K562 (cell line): Measurements from ENCODE around the gene HJV. TPM values are rescaled to one million over a fixed set of nuclear protein-coding genes. Genes with fewer than 3 reads are reported as not detected.

Experiments used
- CREB1 ChIP-seq, 2 experiments: sonication (generic) in 1 of 2; formaldehyde crosslinking in 1 of 2; IDR thresholded peaks; 2 replicates each; pipeline versions ENCODE4 v1.6.1 to v1.8.0; 2012 to 2022; ENCODE audit warnings: inconsistent platforms in 1 of 2, mild to moderate bottlenecking in 1 of 2, missing genetic modification reagents in 1 of 2, moderate library complexity in 1 of 2
- CTBP1 ChIP-seq: fragments of 450-650 bp; IDR thresholded peaks from 2 replicates; pipeline ENCODE4 v1.6.1; 2016; ENCODE audit warnings: borderline replicate concordance
- HOMEZ ChIP-seq: fragments of 250-450 bp; sonication (Bioruptor Pico); IDR thresholded peaks from 2 replicates; pipeline ENCODE4 v1.4.0; 2020; ENCODE audit warnings: mild to moderate bottlenecking, moderate library complexity
- MBD2 ChIP-seq: sonication (generic); IDR thresholded peaks from 2 replicates; pipeline ENCODE4 v1.6.1; 2016; ENCODE audit warnings: low read depth, borderline replicate concordance
- PRMT5 ChIP-seq: sonication (generic); formaldehyde crosslinking; IDR thresholded peaks from 2 replicates; pipeline ENCODE4 v1.5.0; 2020; ENCODE audit warnings: missing genetic modification reagents
- RAD21 ChIP-seq, 2 experiments: fragments of 250-450 bp in 1 of 2; fragments of 450-650 bp in 1 of 2; sonication (Bioruptor Pico) in 1 of 2; formaldehyde crosslinking in 1 of 2; IDR thresholded peaks in 1 of 2; conservative IDR thresholded peaks in 1 of 2; 2 replicates each; pipeline versions ENCODE4 v1.4.0 to v1.8.0; 2020 to 2022; ENCODE audit warnings: mild to moderate bottlenecking in 2 of 2, moderate library complexity in 1 of 2
- SPI1 ChIP-seq: IDR thresholded peaks from 2 replicates; pipeline ENCODE4 v1.6.1; 2011; ENCODE audit warnings: low read depth, low read length, control low read depth, borderline replicate concordance
- YBX1 ChIP-seq: fragments of 450-650 bp; IDR thresholded peaks from 2 replicates; pipeline ENCODE4 v1.7.1; 2016; ENCODE audit warnings: mild to moderate bottlenecking
- ZBTB40 ChIP-seq, 2 experiments: fragments of 450-650 bp in 1 of 2; sonication (generic) in 1 of 2; formaldehyde crosslinking in 1 of 2; IDR thresholded peaks; 2 replicates each; pipeline versions ENCODE4 v1.7.1 to v1.9.0; 2016 to 2022; ENCODE audit warnings: inconsistent platforms in 1 of 2, mild to moderate bottlenecking in 1 of 2, missing genetic modification reagents in 1 of 2
- ZC3H11A ChIP-seq: IDR thresholded peaks from 2 replicates; pipeline ENCODE4 v1.6.1; 2012; ENCODE audit warnings: low read depth, low read length, improper control_type of control experiment
- polyA plus RNA-seq, 8 experiments: library from polyadenylated mRNA; depleted of rRNA in 4 of 8; stranded (reverse) in 5 of 8; unstranded in 3 of 8; fragments of >200 nt; fragmentation: Nextera tagmentation in 2 of 8; fragmentation: Illumina TruSeq in 1 of 8; extraction: Ambion mirVana in 2 of 8; extraction: Trizol in 1 of 8; gene quantifications; 2 replicates each; pipeline versions ENCODE4 v1.2.1 to v1.2.3, GENCODE V29; 2011 to 2014; ENCODE audit warnings: inconsistent platforms in 1 of 8, missing spikeins in 1 of 8
- total RNA-seq, 7 experiments: library from RNA; depleted of rRNA in 6 of 7; stranded (reverse); fragments of >200 nt in 6 of 7; fragmentation: Illumina TruSeq in 2 of 7; extraction: Trizol in 2 of 7; gene quantifications; 2 replicates each; pipeline versions ENCODE4 v1.2.1 to v1.2.3, GENCODE V29; 2011 to 2021; ENCODE audit warnings: low replicate concordance in 1 of 7
- TF ChIP-seq, protein P1 (sequence below), 3 experiments: IDR thresholded peaks in 2 of 3; conservative IDR thresholded peaks in 1 of 3; 2 replicates each; pipeline ENCODE4 v1.5.1; 2011 to 2012; ENCODE audit warnings: low read length in 3 of 3, mild to moderate bottlenecking in 3 of 3, control low read depth in 2 of 3, improper control_type of control experiment in 1 of 3, inconsistent platforms in 1 of 3, low read depth in 1 of 3, mixed read lengths in 1 of 3, moderate library complexity in 1 of 3; ENCODE audit not compliant: insufficient read depth in 2 of 3

The HJV gene
- total and polyA plus RNA-seq, 9 of the 15 experiments (the other 6 are each of a cell fraction or from before 2014, with no cell fraction given), result 1.0 to 6.6 (median 2.4) TPM

DNA sequence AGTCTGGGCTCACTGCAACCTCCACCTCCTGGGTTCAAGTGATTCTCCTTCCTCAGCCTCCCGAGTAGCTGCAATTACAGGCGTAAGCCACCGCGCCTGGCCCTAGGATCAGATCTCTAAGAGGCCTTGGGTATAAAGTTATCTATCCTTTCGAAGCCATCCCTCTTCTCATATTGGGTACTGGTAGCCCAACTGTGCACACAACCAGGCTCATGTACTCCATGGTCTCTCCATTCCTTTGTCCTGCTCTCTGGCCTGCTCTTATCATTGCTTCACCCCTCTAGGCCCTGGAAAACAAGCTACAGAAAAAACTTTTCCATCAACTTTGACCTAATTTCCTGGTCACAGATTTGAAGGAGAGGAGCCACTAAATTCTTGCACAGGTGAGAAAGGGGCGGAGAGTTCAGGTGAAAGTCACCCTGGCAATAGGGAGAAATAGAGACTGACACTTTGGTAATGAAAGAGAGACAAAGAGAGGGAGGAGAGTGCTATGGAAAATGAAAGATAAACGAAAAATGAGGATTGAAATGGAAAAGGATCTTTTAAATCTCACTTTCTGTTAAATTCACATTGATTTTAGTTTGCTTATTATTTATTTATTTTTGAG, 31.2 kb downstream of the HJV start (continued):
- no peak for TF ChIP-seq HOMEZ
- TF ChIP-seq CTBP1, result 0 out of 2 replicates have a peak, but pooled peaks have one; percentile 11
- TF ChIP-seq ZC3H11A, result no peak
- TF ChIP-seq RAD21 (CRISPR knock-in tag; conservative IDR thresholded peaks at IDR 0.05 in 1 of 2, IDR thresholded peaks at IDR 0.05 in 1 of 2), result no peak
- no peak for TF ChIP-seq SPI1
- TF ChIP-seq, protein P1, sequence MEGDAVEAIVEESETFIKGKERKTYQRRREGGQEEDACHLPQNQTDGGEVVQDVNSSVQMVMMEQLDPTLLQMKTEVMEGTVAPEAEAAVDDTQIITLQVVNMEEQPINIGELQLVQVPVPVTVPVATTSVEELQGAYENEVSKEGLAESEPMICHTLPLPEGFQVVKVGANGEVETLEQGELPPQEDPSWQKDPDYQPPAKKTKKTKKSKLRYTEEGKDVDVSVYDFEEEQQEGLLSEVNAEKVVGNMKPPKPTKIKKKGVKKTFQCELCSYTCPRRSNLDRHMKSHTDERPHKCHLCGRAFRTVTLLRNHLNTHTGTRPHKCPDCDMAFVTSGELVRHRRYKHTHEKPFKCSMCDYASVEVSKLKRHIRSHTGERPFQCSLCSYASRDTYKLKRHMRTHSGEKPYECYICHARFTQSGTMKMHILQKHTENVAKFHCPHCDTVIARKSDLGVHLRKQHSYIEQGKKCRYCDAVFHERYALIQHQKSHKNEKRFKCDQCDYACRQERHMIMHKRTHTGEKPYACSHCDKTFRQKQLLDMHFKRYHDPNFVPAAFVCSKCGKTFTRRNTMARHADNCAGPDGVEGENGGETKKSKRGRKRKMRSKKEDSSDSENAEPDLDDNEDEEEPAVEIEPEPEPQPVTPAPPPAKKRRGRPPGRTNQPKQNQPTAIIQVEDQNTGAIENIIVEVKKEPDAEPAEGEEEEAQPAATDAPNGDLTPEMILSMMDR (IDR thresholded peaks at IDR 0.05 in 2 of 3, conservative IDR thresholded peaks at IDR 0.05 in 1 of 3; ENCODE audit: insufficient read depth in 2 of 3, low read depth in 1 of 3, low read length in 3 of 3), result no peak
- TF ChIP-seq MBD2, result no peak
- TF ChIP-seq PRMT5 (CRISPR knock-in tag), result no peak
- TF ChIP-seq CREB1 (IDR thresholded peaks at IDR 0.05), result no peak
- 0 out of 2 replicates have a peak, but pooled peaks have one; percentile 21 for TF ChIP-seq CREB1 (CRISPR knock-in tag; IDR thresholded peaks at IDR 0.05)
- no peak for TF ChIP-seq ZBTB40 (IDR thresholded peaks at IDR 0.05)
- no peak for TF ChIP-seq ZBTB40 (CRISPR knock-in tag; IDR thresholded peaks at IDR 0.05)
- TF ChIP-seq YBX1, result no peak
